DOHH2 (cell line): Measurements from ENCODE around the gene S100B.

Experiments used
- EZH2phosphoT487 ChIP-seq: fragments of 200-600 bp; sonication (generic); IDR thresholded peaks from 2 replicates; pipeline ENCODE4 v1.6.1; 2017; ENCODE audit warnings: borderline replicate concordance, mild to moderate bottlenecking, antibody characterized with exemption, low read length, moderate library complexity, mixed read lengths
- TF ChIP-seq, protein P1 (sequence below): fragments of 200-600 bp; sonication (generic); IDR thresholded peaks from one replicate; pipeline ENCODE4 v1.5.1; 2014; ENCODE audit warnings: antibody characterized with exemption, mild to moderate bottlenecking, low read depth, low read length; ENCODE audit not compliant: poor library complexity, severe bottlenecking

DNA sequence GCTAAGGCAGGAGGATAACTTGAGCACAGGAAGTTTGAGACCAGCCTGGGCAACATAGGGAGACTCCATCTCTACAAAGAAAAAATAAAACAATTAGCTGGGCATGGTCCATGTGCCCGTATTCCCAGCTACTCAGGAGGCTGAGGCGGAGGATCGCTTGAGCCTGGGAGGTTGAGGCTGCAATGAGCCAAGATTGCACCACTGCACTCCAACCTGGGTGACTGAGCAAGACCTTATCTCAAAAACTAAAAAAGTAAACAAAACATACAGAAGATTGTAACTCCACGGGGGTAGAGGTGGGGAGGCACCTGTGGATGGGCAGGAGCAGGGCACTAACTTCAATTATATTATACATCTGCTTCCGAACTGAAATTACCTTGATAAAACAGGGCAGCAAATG, 4.6 kb downstream of the S100B start:
- TF ChIP-seq, protein P1, sequence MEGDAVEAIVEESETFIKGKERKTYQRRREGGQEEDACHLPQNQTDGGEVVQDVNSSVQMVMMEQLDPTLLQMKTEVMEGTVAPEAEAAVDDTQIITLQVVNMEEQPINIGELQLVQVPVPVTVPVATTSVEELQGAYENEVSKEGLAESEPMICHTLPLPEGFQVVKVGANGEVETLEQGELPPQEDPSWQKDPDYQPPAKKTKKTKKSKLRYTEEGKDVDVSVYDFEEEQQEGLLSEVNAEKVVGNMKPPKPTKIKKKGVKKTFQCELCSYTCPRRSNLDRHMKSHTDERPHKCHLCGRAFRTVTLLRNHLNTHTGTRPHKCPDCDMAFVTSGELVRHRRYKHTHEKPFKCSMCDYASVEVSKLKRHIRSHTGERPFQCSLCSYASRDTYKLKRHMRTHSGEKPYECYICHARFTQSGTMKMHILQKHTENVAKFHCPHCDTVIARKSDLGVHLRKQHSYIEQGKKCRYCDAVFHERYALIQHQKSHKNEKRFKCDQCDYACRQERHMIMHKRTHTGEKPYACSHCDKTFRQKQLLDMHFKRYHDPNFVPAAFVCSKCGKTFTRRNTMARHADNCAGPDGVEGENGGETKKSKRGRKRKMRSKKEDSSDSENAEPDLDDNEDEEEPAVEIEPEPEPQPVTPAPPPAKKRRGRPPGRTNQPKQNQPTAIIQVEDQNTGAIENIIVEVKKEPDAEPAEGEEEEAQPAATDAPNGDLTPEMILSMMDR: no peak
- TF ChIP-seq EZH2phosphoT487: no peak
